GM19468 (cell line): ENCODE data around the gene POLE4.

Experiments
- ATAC-seq: cut with Tn5 transposase; IDR thresholded peaks from one replicate; pipeline ENCODE4 v1.9.1; 2021; ENCODE audit warnings: mild to moderate bottlenecking, moderate library complexity, moderate number of reproducible peaks; ENCODE audit not compliant: unreplicated experiment; ENCODE audit errors: extremely low read depth

POLE4 gene

DNA sequence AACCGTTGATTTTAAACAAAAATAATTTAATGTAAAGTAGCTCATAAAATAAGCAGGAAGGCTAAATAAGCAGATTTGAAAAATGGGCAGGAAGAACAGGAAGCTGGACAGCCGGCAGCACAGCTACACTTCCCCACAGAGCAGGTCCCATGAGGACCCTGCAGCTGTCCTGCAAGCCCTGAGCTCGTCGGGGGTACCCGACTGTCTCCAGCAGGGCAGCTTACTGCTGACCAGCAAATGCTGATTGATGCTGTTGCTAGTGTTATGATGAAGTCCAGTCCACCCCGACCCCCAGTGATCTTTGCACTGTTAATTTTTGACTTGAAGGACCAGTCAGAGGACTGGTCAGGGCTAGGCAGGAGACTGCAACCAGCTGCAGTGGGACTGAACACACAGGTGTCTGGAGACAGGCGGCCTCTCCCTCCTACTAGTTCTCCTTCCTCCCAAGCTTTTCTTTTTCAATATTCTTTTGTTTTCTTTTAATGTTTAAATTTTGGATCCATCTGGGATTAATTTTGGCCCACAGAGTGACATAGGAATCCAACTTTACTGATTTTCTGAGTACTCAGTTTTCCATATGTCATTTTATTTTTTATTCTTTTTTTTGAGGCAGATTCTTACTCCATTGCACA lies 27.7 kb downstream of the POLE4 start:
- ATAC-seq, result no peak

GRCh38 chr2:74991977-74992376 lies 33.5 kb downstream of the POLE4 start:
- ATAC-seq, result no peak

DNA sequence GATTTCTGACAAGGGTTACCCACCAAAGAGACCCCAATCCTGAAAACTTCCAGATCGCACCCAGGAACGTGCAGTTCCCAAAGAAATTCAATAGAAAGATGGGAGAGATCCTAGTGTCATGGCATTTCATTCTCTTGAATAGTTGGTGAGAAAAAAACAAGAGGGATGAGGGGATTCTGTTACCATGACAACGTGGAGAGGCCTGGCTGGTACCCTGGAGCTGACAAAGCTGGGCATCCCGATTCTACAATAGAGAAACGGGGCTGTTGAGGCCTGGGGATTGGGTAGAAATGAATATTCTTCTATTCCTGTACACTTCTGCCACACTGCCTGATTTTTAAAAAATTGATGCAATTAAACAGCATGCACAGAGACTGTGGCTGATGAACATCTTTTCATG lies 41.0 kb downstream of the POLE4 start:
- ATAC-seq, result no peak

DNA sequence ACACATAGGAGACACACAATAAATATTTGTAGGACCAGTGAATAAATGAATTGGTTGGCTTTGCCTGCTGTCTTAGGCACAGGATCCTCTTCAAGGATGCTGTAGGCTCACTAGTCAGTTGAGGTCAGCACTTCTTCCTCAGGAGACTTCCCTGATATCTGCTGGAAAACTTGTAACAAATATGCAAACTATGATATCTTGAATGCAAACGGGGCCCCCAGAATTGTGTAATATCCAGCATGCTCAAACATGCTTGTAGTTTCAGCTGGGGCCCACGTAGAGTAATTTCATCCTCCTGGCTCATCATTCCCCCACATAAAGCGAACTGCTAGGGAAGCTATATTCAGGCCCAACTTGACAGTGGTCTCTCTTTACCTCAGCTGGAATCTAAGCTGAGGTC lies 43.6 kb downstream of the POLE4 start:
- ATAC-seq, result no peak

DNA sequence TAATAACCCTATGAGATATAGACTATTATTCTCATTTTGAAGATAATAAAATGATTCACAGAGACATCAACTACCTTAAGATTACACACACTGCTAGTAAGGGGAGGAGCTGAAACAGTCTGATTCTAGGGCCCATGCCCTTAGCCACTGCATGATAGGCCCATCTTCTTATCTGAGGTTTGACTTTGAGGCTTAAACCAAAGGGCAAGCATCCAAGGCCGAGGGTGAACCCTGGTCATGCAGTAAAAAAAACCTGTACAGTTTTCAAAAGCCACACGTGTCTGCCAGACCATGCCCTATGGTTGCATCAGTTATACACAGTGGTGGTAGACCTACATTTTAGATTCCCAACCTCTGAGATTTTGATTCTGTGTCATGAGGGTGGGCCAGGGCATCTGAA lies 44.8 kb downstream of the POLE4 start:
- no peak for ATAC-seq

GRCh38 chr2:75003773-75004172 lies 45.3 kb downstream of the POLE4 start:
- ATAC-seq, result no peak

DNA sequence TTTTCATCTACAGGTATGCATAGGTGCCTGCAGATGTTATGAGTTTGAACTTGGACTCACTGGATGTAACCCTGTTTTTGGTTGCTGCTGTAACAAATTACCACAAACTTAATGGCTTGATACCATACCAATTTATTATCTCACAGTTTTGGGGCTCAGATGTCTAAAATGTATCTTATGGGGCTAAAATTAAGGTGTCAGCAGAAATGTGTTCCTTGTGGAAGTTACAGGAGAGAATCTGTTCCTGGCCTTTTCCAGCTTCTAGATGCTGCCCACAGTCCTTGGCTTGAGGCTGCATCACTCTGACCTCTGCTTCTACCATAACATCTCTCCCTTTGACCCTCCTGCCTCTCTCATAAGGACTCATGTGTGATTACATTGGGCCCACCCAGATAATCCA lies 47.6 kb downstream of the POLE4 start:
- no peak for ATAC-seq

- ATAC-seq, result no peak
Measured at GRCh38 chr2:75007061-75007460, 48.6 kb downstream of the POLE4 start.

DNA sequence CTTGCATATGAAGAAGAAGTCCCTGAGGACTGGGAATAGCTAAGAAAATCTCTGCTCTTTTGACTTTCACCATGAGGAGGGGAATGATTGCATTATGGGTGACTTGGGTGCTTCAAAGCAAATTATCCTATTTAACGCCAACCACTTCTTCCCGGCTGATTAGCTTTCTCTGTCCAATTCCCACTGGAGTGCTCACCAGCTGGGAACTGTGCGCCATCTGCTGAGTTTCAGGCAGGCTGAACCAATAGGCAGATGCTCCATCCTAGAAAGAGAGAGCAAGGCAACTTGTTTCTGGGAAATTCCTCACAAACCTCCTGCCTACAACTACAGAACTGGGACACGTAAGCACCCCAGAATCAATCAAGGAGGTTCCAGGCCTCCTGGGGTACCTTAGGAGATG lies 49.4 kb downstream of the POLE4 start:
- no peak for ATAC-seq

- ATAC-seq, result no peak
Measured at GRCh38 chr2:75010571-75010970, 52.1 kb downstream of the POLE4 start.

GRCh38 chr2:75012080-75012479 lies 53.6 kb downstream of the POLE4 start:
- ATAC-seq, result no peak

- ATAC-seq, result no peak
Measured at GRCh38 chr2:75018162-75018561, 59.7 kb downstream of the POLE4 start.
